ENCODE measurements around the gene METTL6.
"Not testable (repeated sequence)": the region's sequence is repeated elsewhere in the genome, so short reads cannot be mapped to it uniquely, and the experiment has no call there.

The METTL6 gene

DNA sequence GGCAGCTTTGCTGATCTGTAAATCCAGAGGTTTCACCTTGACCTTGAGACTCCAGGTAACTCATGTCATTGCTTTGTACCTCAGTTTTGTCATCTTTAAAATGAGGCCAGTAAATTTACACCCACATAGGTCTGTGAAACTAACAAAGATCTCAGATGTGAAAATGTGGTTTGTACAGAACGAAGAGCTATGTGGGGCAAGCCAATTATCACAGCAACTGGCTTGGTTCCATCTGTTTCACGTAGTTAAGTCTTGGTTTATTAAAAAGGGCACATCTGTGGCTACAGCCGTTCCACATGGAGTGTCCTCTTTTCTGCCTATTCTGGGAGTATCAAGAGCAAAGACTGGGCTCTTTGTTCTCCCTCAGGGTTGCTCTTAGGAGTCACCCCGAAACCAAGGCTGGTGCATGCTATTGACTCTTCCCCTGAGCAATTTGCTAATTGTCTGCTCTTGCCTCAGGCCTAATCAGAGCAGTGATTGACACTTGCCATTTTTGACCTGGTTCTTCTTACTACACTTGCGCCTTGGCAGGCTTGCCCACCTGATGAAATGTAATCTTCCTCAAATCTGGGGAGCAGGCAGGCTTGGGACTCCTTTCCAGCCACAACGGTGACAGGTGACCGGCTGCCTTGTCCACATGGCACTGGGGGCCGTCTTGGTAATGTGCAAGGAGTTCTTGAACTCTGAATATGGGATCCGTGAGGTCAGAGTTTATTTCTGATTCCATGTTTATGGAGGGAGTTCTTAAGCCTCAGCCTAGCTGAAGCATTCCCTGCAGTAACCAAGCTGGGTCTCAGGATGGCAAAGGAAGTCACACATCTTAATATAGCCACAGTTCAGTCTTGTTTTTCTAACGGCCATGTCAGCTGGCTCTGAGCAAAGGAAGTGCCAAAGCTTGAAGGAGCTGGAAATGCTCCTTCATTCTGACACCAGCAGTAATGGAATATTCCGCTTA, 40.2 kb upstream of the METTL6 start:
- no peak for DNase-seq (ENCODE audit: low read depth, low spot score)
- no peak overlapping the region for H3K4me3 ChIP-seq (ENCODE audit: low read depth, low read length)
- TF ChIP-seq, protein P1, sequence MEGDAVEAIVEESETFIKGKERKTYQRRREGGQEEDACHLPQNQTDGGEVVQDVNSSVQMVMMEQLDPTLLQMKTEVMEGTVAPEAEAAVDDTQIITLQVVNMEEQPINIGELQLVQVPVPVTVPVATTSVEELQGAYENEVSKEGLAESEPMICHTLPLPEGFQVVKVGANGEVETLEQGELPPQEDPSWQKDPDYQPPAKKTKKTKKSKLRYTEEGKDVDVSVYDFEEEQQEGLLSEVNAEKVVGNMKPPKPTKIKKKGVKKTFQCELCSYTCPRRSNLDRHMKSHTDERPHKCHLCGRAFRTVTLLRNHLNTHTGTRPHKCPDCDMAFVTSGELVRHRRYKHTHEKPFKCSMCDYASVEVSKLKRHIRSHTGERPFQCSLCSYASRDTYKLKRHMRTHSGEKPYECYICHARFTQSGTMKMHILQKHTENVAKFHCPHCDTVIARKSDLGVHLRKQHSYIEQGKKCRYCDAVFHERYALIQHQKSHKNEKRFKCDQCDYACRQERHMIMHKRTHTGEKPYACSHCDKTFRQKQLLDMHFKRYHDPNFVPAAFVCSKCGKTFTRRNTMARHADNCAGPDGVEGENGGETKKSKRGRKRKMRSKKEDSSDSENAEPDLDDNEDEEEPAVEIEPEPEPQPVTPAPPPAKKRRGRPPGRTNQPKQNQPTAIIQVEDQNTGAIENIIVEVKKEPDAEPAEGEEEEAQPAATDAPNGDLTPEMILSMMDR (IDR thresholded peaks at IDR 0.05; ENCODE audit: low read depth, low read length) = no peak
- in situ Hi-C loops (cut with HindIII; ENCODE audit: low sequenced_read_pairs) = no loop called here

DNA sequence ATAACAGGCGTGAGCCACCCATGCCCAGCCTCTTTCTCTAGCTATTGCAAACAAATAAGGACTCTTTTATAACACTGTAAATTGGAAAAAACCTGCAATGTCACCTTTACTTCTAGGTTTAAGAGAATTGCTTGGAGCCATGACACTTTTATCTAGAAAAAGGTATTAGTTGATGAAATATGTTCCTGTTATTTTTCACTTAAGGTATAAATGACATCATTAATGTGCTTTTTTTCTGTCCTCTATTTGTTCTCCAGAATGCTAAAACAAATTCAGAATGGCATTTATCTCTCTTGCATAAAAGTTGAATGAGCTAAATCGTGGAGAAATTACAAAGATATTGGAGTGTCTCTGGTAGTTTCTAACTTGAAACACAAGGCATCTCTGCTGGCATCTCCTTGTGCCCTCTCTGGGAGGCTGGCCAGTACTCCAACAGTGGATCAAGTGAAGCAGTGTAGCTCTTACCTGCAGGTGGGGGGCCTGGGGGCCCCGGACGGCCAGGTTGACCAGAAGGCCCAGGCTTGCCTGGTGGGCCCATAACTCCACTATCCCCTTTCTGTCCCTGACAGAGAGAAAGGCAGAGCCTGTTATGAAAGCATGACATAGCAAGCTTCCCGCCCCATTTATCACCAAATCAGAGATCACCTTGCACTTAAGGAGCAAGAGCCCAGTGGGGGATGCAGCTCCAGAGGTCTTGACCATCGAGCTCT, 38.7 kb upstream of the METTL6 start:
- TF ChIP-seq, protein P1 (IDR thresholded peaks at IDR 0.05; ENCODE audit: low read depth, low read length) = no peak
- DNase-seq (ENCODE audit: low read depth, low spot score) = no peak
- H3K4me3 ChIP-seq (ENCODE audit: low read depth, low read length) = no peak overlapping the region
- in situ Hi-C loops (cut with HindIII; ENCODE audit: low sequenced_read_pairs) = no loop called here

DNA sequence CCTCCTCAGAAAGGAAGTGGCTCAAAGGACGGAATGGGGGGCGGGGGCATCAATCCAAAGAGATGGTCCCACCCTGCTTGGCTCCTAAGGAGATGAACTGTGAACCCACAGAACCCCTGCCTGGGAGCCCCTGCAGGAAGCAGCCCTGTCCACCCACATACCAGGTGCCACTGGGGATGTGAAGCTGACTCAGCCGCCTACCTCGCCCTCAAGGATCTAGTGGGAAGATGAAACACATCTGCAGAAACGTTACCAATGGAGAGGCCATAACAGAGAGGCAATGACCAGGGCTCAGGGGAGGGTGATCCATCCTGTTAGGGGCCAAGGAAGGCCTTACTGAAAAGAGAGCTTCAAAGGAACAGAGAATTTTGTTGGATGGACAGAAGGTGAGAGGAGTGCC, 35.1 kb upstream of the METTL6 start:
- in situ Hi-C loops (cut with HindIII; ENCODE audit: low sequenced_read_pairs) = no loop called here
- no peak overlapping the region for H3K4me3 ChIP-seq (ENCODE audit: low read depth, low read length)
- DNase-seq (ENCODE audit: low read depth, low spot score) = no peak
- TF ChIP-seq, protein P1 (IDR thresholded peaks at IDR 0.05; ENCODE audit: low read depth, low read length) = no peak

- no peak for DNase-seq (ENCODE audit: low read depth, low spot score)
- H3K4me3 ChIP-seq (ENCODE audit: low read depth, low read length) = no peak overlapping the region
- in situ Hi-C loops (cut with HindIII; ENCODE audit: low sequenced_read_pairs) = no loop called here
- TF ChIP-seq, protein P1 (IDR thresholded peaks at IDR 0.05; ENCODE audit: low read depth, low read length) = no peak
Observed at GRCh38 chr3:15460891-15461531, 33.7 kb upstream of the METTL6 start.

DNA sequence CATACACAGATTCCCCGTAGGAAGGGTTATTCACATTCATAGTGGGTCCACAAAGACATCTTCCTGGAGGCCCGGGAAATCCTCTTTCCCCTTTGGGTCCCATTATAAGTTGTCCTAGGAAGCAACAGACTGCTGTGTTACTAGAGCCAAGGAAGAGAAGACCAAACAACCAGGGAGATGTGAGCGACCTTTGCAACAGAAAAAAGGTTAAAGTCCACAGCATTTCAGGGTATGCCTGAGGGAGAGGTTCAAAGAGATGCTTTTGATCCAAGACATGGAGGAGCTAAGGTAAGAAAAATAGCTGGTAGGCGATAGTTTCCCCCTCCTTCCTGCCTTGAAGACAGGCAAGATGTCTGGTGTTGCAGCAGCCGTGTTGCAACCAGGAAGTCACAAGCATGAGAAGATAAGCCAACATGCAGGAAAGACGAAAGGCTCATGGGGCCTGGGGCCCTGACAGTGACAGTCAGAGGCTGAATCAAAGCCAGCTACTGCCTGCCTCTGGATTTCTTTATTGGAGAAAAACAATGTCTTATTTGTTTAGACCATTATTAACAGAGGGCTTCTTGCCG, 31.0 kb upstream of the METTL6 start:
- in situ Hi-C loops (cut with HindIII; ENCODE audit: low sequenced_read_pairs) = no loop called here
- TF ChIP-seq, protein P1 (IDR thresholded peaks at IDR 0.05; ENCODE audit: low read depth, low read length) = no peak
- H3K4me3 ChIP-seq (ENCODE audit: low read depth, low read length) = no peak overlapping the region
- no peak for DNase-seq (ENCODE audit: low read depth, low spot score)

DNA sequence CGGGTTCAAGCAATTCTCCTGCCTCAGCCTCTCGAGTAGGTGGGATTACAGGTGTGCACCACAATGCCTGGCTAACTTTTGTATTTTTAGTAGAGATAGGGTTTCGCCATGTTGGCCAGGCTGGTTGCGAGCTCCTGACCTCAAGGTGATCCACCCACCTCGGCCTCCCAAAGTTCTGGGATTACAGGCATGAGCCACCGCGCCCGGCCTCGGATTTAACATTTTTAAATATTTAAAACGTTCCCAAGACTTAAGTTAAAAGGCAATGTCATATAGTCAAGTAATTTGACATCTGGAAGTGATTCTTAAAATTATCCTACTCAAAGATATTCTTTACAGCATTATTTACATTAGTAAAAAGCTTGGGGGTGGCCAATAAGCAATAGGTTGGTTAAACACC, 29.6 kb upstream of the METTL6 start:
- in situ Hi-C loops (cut with HindIII; ENCODE audit: low sequenced_read_pairs); H3K4me3 ChIP-seq (ENCODE audit: low read depth, low read length); DNase-seq (ENCODE audit: low read depth, low spot score): not testable (repeated sequence)

Measured in astrocyte of the spinal cord (primary cell).